KOPT-K1 (cell line): ENCODE data around the gene DES.

Experiments used
- H3K27ac ChIP-seq: fragments of 200-600 bp; sonication (generic); 2 replicates; pipeline ENCODE4 v1.5.1; 2016; ENCODE audit warnings: antibody characterized with exemption, mild to moderate bottlenecking, low read depth, low read length; ENCODE audit not compliant: poor library complexity, severe bottlenecking
- H3K36me3 ChIP-seq: fragments of 200-600 bp; sonication (generic); 2 replicates; pipeline ENCODE4 v1.5.1; 2017; ENCODE audit warnings: antibody characterized with exemption, mild to moderate bottlenecking, low read length, moderate library complexity; ENCODE audit not compliant: insufficient read depth
- H3K9me3 ChIP-seq: fragments of 200-600 bp; sonication (generic); 2 replicates; pipeline ENCODE4 v1.5.1; 2017; ENCODE audit warnings: antibody characterized with exemption, low read length, mild to moderate bottlenecking; ENCODE audit not compliant: insufficient read depth, poor library complexity, severe bottlenecking

DES gene

GRCh38 chr2:219437141-219437540, 19.0 kb downstream of the DES start:
- H3K9me3 ChIP-seq = no peaks in the 10 kb centered on the region

GRCh38 chr2:219437690-219438206, 19.6 kb downstream of the DES start:
- no peak overlapping the region for H3K27ac ChIP-seq
- no peaks in the 10 kb centered on the region for H3K36me3 ChIP-seq
- H3K9me3 ChIP-seq = no peaks in the 10 kb centered on the region

More at GRCh38 chr2:219437141-219437540, 19.0 kb downstream of the DES start:
- H3K36me3 ChIP-seq = no peaks in the 10 kb centered on the region
- no peak overlapping the region for H3K27ac ChIP-seq

GRCh38 chr2:219438453-219438852, 20.3 kb downstream of the DES start:
- H3K27ac ChIP-seq = no peak overlapping the region
- no peaks in the 10 kb centered on the region for H3K36me3 ChIP-seq
- H3K9me3 ChIP-seq = no peaks in the 10 kb centered on the region

GRCh38 chr2:219439506-219439905, 21.3 kb downstream of the DES start:
- no peaks in the 10 kb centered on the region for H3K36me3 ChIP-seq
- no peak overlapping the region for H3K27ac ChIP-seq
- no peaks in the 10 kb centered on the region for H3K9me3 ChIP-seq

GRCh38 chr2:219440388-219441256, 22.4 kb downstream of the DES start:
- Histone ChIP-seq H3K9me3 (no peaks in the 10 kb centered on the region), H3K27ac (no peak overlapping the region), H3K36me3 (no peaks in the 10 kb centered on the region)

GRCh38 chr2:219441451-219442255, 23.5 kb downstream of the DES start:
- no peaks in the 10 kb centered on the region for H3K36me3 ChIP-seq
- H3K27ac ChIP-seq = no peak overlapping the region
- H3K9me3 ChIP-seq = no peaks in the 10 kb centered on the region

GRCh38 chr2:219442256-219443015, 24.3 kb downstream of the DES start:
- no peak overlapping the region for H3K27ac ChIP-seq
- H3K36me3 ChIP-seq = no peaks in the 10 kb centered on the region

GRCh38 chr2:219443016-219443696, 25.0 kb downstream of the DES start:
- H3K36me3 ChIP-seq = no peaks in the 10 kb centered on the region
- no peaks in the 10 kb centered on the region for H3K9me3 ChIP-seq
- no peak overlapping the region for H3K27ac ChIP-seq

More at GRCh38 chr2:219442256-219443015, 24.3 kb downstream of the DES start:
- no peaks in the 10 kb centered on the region for H3K9me3 ChIP-seq

GRCh38 chr2:219443697-219444023, 25.5 kb downstream of the DES start:
- Histone ChIP-seq H3K9me3 (no peaks in the 10 kb centered on the region), H3K36me3 (no peaks in the 10 kb centered on the region), H3K27ac (no peak overlapping the region)

GRCh38 chr2:219444566-219445091, 26.5 kb downstream of the DES start:
- Histone ChIP-seq H3K36me3 (no peaks in the 10 kb centered on the region), H3K9me3 (no peaks in the 10 kb centered on the region), H3K27ac (no peak overlapping the region)

- no peaks in the 10 kb centered on the region for H3K36me3 ChIP-seq
- no peak overlapping the region for H3K27ac ChIP-seq
Observed at GRCh38 chr2:219445220-219445640, 27.1 kb downstream of the DES start.

GRCh38 chr2:219446101-219446504, 27.9 kb downstream of the DES start:
- Histone ChIP-seq H3K9me3 (no peaks in the 10 kb centered on the region), H3K27ac (no peak overlapping the region), H3K36me3 (no peaks in the 10 kb centered on the region)

More at GRCh38 chr2:219445220-219445640, 27.1 kb downstream of the DES start:
- H3K9me3 ChIP-seq = no peaks in the 10 kb centered on the region

- H3K36me3 ChIP-seq = no peaks in the 10 kb centered on the region
- H3K9me3 ChIP-seq = no peaks in the 10 kb centered on the region
- no peak overlapping the region for H3K27ac ChIP-seq
Observed at GRCh38 chr2:219446689-219447088, 28.5 kb downstream of the DES start.
